ENCODE results near the gene CTSW. TPM values are rescaled to one million over a fixed set of nuclear protein-coding genes. Genes with fewer than 3 reads are reported as not detected.

The CTSW gene
- total and polyA plus RNA-seq, 2 donors (not counting 1 experiment from before 2014, with no cell fraction given), result 0.84 to 4.6 TPM

- no peaks in the 10 kb centered on the region for H3K9me3 ChIP-seq (ENCODE audit: control extremely low read depth in 1 of 3, control insufficient read depth in 2 of 3, insufficient read depth in 1 of 3, low read length in 2 of 3)
- peaks cover 7 to 14% of the 10 kb centered on the region in 2 donors for H3K4me1 ChIP-seq (ENCODE audit: control insufficient read depth in 2 of 2, insufficient read depth in 2 of 2, low read length in 2 of 2)
- WGBS (ENCODE audit: insufficient coverage), result 89% methylated on average over 17 of the region's 29 CpGs
- no peak overlapping the region for H3K27ac ChIP-seq (ENCODE audit: low read length in 2 of 2)
- no peak overlapping the region for H2AFZ ChIP-seq (ENCODE audit: insufficient read depth, low read depth, low read length, poor library complexity, severe bottlenecking)
- no peak overlapping the region for H3K4me3 Mint-ChIP-seq
- H3K36me3 ChIP-seq (replicated peaks in 1 of 2; ENCODE audit: control extremely low read depth in 1 of 2, control insufficient read depth in 1 of 2, extremely low read depth in 1 of 2, insufficient read depth in 2 of 2, low read length in 1 of 2), result peaks cover 0 to 40% of the 10 kb centered on the region in 2 experiments
- intact Hi-C loops (cut with micrococcal nuclease), result no loop called here
- peaks cover 20% of the 10 kb centered on the region for H3K4me1 Mint-ChIP-seq
- peaks cover 11% of the 10 kb centered on the region for H3K79me2 ChIP-seq (ENCODE audit: control insufficient read depth, insufficient read depth, low read length)
- H3K4me2 ChIP-seq (replicated peaks; ENCODE audit: low read depth, low read length, poor library complexity, severe bottlenecking), result no peak overlapping the region
- no peak overlapping the region for H3K4me3 ChIP-seq (ENCODE audit: control extremely low read depth in 1 of 5, extremely low read depth in 1 of 5, insufficient read depth in 1 of 5, low read depth in 2 of 5, low read length in 4 of 5)
- POLR2A ChIA-PET, result interaction anchor here (0.6 kb wide), 1 partner anchor 768 kb away, joined by 4 read pairs; no protein-coding TSS in a partner anchor
- H3K27me3 ChIP-seq (replicated peaks in 1 of 4; ENCODE audit: control extremely low read depth in 1 of 4, control insufficient read depth in 3 of 4, insufficient read depth in 4 of 4, low read length in 3 of 4), result no peaks in the 10 kb centered on the region
- DNase-seq (no peak), ATAC-seq (ENCODE audit: low read depth) (no peak)
- no peaks in the 10 kb centered on the region for H3K27me3 Mint-ChIP-seq
- H4K20me1 ChIP-seq (ENCODE audit: control insufficient read depth, insufficient read depth, low read length, poor library complexity, severe bottlenecking), result peaks cover 24% of the 10 kb centered on the region
- H3K27ac Mint-ChIP-seq, result no peak overlapping the region
- CTCF ChIA-PET, result interaction anchor here (1.3 to 7.0 kb wide), 2 partner anchors 15 to 20 kb away, joined by 6 to 65 read pairs; partner anchors contain the start of genes CCDC85B and FIBP
- H3K9me3 Mint-ChIP-seq (ENCODE audit: insufficient read depth), result no peaks in the 10 kb centered on the region
- TF ChIP-seq EZH2 (IDR thresholded peaks at IDR 0.05; ENCODE audit: borderline replicate concordance, insufficient read depth, low read depth, low read length, poor library complexity, severe bottlenecking) (no peak), CTCF (IDR thresholded peaks at IDR 0.05) (no peak)
- H3K9ac ChIP-seq (ENCODE audit: low read length), result no peak overlapping the region
Observed at GRCh38 chr11:65867284-65868071, 12.2 kb upstream of the CTSW start.

Measured in B cell (primary cell).